GM10847 (cell line): Measurements from ENCODE around the gene CCDC85B.
A peak's percentile ranks its signal among the peaks of the same experiment; 100 is the strongest.

Source experiments
- POLR2A ChIP-seq: IDR thresholded peaks from 2 replicates; pipeline ENCODE4 v1.6.1; 2011; ENCODE audit not compliant: insufficient read length; ENCODE audit errors: extremely low read depth

Gene CCDC85B

DNA sequence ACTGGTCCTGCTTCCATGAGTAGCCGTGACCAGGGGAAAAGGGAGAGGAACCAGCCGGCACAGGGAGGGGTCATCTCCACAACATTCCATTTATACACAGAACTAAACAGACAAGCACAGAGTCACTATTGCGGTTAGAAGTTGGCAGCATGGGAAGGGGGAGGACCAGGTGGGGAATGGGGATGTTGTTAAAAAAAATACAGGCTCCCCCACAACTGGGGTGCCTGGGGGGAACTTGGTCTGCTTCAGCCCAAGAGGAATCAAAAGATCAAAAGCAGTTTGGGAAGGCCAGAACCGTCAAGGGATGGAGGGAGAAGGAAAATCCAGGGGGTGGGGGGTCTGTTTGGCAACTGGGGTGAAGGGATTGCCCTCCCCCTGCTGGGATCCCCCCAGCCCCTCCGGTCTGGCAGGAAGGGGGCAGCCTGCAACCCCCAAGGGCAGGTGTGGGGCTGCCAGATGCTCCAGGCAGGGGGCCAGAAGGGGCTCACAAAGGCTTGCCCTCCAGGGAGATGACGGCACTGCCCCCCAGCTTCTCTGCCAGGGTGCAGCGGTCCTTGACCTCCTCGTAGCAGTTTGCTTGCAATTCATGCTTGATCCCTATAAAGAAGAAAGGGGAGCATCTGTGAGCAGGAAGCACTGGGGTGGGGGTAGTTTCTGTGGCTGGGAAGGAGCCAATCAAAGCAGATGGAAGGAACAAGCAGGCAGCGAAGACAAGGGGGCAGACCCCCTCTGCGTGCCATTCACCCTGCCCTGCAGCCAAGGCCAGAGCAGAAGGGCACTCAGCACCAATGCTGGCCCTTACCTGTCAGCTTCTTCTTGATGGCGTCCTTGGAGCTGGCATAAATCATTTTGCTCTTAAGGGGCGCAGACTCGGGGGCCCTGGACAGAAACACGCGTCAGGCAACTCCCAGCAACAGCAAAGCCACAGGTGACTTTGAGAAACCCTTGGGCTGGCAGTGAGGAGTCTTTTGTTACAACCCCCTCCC is 35.3 kb upstream of the CCDC85B start:
- no peak for TF ChIP-seq POLR2A

DNA sequence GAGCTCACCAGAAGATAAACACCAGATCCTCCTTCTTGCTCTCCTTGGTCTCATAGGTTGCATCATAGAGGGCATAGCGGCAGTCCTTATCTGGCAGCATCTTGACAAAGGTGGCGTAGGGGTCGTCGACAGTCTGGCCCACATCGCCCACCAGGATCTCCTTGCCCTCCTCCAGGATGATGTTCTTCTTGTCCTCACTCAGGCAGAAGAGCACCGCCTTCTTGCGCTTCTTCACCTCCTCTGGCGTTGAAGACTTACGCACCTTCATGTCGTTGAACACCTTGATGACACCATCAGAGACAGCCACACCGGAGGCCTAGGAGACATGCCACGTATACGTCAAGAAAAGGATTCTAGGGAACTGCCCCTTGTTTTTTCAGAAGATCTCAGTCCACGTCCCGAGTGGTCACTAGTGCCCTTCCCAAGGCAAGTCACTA is 34.5 kb upstream of the CCDC85B start:
- no peak for TF ChIP-seq POLR2A

DNA sequence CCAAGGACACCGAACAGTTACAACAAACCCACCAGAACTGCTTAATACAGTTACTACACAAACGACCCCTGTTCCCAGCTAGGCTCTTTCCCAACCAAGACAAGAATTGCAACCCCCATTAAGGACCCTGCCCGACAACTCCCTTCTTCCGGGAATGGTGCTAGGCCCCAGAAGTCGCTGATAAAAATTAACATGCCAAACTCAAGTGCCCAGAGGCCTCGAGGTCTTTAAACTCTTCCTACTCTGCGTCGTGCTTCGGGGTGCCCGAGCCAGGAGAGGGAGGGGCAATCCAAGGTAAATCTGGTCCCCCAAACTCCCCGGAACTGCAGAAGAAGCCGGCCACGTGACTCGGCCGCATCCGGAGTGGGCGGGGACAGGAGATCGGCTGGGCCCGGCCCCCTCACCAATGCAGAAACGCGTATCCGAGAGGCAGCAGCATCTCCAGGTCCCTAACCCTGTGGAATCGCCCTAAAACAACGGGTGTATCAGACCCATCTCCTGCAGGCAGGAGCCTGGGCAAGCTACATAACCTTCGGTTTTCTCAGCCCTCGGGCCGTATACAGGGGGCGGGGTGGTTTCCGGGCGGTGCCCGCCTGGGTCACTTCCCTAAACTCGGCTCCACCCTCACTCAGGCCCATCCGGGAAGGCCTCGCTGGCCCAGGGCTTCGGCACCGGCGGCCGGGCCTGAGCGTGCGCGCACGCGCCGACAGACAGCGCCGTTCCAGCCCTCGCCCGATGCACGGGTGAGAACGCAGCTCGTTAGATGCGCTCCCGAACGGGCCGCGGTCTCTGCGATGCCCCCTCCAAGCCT is 33.6 kb upstream of the CCDC85B start:
- peak; percentile 48 for TF ChIP-seq POLR2A

DNA sequence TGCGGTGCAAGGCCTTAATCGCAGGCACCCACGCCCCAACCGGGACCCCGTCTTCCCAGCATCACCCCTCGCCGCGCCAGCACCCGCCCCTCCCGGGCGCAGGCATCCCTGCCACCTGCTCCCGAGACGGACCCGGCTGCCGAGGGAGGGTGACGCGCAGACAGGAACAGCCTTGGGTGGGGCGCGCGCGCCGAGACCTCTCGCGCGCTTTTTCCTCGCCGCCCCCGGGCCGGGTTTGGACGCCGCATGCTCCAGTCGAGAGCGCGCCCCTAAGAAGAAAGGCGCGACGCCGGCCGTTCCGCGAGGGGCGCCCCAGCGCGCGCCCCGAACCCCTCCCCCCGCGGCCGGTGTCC is 33.0 kb upstream of the CCDC85B start:
- TF ChIP-seq POLR2A, result no peak

DNA sequence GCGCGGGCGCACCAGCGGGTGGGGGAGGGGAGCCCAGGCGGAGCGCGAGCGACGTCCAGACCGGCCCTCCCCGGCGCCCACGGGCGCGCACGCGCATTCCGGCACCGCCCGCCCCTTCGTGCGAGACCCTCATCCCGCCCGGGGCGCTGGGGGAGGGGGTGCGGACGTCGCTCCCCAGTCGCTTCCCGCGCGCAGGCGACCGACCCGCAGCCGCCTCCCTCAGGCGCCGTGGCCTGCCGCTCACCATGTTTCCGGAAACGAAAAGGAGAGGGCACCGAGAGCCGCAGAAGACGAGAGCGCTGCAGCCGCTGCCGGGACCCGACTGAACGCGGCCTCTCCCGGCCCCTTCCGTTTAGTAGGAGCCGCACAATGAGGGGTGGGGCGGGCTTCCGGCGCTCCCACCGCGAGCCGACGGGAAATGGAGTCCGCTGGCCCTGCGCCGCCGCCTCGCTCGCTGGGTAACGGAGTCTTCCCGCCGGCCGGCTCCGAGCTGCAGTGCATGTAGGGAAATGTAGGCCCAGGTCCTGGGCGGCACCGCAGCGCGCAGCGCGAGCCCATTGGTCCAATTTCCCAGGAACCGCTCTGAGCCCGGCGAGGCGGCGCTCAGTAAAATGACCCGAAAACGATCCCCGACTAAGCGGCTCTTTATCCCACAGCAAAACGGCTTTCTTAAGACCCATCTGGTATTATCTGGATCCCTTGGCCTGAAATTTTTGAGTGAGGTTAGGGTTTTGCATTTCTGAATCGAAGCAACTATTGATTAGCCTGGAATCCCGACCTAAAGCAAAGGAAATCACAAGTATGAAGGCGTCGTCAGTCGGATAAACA is 32.4 kb upstream of the CCDC85B start, which contains the start of gene CFL1:
CFL1 (minus strand) TSS at position 328 of the 828 bp plus-strand sequence; CDS start at position 247, 81 bp downstream.
- peak; percentile 99 for TF ChIP-seq POLR2A

DNA sequence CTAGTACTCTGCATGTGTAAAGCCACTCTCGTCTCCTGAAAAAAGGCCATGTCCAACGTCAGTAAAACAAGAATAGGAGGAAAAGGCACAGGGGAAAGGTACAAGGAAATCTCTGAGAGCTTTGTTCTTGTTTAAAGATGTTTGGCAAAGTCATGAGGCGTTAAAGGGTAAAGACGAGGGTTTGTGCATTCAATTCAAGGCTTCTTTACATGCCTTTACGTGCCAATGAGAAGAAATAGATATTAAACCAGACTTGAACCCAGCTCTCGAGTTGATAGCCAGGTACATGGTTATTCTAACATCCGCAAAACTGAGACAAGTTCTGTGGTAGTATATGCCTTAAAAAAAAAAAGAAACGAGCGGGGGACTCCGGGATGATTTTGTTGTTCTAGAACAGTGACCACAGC is 31.8 kb upstream of the CCDC85B start:
- TF ChIP-seq POLR2A, result no peak

DNA sequence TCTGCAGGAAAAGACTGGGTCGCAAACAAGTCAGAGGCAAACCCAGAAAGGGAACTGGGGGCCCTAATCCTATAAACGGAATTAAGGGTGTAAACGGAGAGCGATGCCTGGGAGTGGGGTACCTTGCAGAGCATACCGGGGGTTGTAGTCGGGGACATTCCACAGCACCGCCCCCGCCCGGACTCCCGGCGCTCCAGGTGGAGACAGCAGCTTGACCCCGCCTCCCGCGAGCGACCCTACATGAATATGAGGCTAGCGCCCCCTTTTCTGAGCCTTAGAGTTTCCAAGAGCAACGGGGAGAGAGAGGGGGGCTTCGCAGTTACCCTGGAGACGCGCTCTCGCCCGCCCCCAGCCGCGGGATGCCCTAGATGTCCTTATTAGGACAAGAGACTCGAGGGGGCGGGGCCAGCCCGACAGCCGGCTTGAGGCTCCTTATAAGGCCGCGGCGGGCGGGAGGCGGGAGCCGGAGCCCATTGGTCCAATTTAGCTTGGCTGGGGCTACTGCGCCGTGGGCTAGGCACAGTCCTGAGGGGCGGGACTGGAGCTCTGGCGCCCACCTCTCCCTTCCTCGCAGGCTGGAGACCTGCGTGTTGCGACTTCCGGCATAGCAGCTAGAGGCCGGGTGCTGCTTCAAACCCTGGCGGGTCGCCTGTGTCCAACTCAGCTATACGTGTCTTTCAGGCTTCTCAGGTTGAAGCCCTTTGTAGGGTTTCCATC is 31.2 kb upstream of the CCDC85B start:
- peak; percentile 96 for TF ChIP-seq POLR2A

DNA sequence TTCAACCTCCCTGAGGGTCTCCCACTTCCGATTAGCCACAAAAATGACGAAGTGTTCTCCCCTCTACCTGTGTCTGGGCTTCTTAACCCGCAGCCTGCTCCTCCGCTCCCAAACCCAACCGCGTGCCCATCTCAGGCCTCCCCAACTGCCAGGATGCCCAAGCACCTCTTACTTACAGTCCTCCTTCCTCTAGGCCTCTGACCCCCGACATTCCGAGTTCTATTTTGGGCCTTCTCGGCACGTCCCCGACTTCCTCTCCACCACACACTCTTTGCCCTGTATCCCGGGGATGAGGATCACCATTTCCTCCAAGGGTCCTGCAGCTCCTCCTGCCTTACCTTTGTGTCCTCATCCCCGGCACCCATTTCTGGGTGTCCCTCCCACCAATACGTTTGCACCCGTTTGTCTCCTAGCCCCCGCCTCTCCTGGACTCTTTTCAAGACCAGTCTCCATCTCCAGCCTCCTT is 30.6 kb upstream of the CCDC85B start:
- no peak for TF ChIP-seq POLR2A

DNA sequence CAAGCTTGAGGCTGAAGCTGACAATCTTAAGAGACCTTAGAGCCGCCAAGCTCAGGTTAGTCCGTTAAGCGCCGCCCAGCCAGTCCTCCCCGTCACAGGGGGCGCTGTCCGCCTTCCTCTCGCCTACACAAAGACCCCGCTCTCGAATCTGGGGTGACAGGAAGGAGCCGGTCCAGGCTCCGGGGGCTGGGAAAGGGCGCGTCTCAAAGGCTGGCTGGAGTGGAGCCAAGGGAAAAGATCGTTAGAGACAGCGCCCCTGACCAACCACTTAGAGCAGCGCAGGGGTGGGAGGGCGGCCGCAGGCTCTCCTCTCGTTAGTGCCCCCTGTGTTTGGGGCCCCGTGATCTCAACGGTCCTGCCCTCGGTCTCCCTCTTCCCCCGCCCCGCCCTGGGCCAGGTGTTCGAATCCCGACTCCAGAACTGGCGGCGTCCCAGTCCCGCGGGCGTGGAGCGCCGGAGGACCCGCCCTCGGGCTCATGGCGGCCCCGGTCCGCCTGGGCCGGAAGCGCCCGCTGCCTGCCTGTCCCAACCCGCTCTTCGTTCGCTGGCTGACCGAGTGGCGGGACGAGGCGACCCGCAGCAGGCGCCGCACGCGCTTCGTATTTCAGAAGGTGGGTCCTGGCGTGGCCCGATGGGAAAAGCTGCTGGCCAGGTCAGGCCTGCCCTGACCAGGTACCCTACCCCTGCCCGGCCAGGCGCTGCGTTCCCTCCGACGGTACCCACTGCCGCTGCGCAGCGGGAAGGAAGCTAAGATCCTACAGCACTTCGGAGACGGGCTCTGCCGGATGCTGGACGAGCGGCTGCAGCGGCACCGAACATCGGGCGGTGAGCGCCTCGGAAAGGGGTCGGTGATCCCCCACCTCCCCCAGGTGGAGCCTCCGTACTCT is 30.0 kb upstream of the CCDC85B start, which contains the start of gene MUS81:
MUS81 (plus strand) TSS at position 156 of the 887 bp plus-strand sequence; CDS start at position 477, 321 bp downstream.
- peak; percentile 64 for TF ChIP-seq POLR2A

DNA sequence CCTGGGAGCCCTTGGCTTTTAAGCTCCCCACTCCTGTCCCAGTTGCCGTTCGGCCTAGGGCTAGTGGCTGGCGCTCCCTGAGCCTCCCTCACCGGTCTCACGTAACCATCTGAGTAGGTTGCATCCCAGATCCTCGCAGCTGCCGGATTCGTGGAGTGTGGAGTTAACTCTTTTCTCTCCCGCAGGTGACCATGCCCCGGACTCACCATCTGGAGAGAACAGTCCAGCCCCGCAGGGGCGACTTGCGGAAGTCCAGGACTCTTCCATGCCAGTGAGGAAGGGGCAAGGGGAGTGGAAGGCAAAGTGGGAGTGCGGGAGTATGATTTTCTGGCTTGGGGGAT is 29.3 kb upstream of the CCDC85B start:
- no peak for TF ChIP-seq POLR2A

DNA sequence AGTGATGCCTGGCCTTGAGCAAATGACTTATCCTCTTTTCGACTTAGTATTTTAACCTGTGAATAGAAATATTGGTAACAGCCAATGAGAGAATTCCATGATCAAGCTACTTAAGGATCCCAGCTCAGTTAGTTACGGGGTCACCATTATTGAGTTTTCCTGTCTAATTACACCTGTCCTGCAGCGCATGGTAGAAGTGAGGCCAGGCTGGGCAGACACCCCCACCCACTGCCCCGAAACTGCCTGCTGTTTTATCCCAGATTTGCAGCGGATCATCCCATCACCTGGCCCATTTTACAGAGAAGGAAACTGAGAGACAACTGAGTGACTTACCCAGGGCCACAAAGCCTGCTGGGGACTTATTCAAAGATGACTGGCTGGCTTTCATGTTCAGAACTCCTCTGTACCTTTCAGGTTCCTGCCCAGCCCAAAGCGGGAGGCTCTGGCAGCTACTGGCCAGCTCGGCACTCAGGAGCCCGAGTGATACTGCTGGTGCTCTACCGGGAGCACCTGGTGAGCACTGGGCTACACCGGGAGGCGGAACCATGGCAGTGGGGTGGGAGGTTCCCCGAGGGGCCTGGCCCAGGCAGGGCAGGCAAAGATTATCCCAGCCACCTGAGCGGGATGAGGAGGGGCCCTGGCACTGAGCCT is 28.8 kb upstream of the CCDC85B start:
- no peak for TF ChIP-seq POLR2A

DNA sequence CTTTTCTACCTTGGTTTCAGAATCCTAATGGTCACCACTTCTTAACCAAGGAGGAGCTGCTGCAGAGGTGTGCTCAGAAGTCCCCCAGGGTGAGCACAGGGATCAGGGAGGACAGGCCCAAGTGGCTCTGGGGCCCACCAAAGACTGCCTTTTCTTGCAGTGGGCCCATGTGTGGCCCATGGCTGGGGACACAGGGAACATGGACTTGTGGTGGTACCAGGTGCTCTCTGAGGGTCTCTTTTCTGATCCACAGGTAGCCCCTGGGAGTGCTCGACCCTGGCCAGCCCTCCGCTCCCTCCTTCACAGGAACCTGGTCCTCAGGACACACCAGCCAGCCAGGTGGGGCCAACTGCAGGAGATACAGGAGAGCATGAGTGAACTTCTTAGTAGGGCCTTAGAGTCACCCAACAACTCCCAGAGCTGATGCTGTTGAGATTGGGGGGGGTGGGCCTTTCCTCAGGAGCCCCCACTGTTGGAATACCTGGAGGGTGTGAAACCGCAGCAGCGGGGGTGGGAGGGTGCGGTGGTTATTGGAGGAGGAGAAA is 28.2 kb upstream of the CCDC85B start:
- TF ChIP-seq POLR2A, result no peak

DNA sequence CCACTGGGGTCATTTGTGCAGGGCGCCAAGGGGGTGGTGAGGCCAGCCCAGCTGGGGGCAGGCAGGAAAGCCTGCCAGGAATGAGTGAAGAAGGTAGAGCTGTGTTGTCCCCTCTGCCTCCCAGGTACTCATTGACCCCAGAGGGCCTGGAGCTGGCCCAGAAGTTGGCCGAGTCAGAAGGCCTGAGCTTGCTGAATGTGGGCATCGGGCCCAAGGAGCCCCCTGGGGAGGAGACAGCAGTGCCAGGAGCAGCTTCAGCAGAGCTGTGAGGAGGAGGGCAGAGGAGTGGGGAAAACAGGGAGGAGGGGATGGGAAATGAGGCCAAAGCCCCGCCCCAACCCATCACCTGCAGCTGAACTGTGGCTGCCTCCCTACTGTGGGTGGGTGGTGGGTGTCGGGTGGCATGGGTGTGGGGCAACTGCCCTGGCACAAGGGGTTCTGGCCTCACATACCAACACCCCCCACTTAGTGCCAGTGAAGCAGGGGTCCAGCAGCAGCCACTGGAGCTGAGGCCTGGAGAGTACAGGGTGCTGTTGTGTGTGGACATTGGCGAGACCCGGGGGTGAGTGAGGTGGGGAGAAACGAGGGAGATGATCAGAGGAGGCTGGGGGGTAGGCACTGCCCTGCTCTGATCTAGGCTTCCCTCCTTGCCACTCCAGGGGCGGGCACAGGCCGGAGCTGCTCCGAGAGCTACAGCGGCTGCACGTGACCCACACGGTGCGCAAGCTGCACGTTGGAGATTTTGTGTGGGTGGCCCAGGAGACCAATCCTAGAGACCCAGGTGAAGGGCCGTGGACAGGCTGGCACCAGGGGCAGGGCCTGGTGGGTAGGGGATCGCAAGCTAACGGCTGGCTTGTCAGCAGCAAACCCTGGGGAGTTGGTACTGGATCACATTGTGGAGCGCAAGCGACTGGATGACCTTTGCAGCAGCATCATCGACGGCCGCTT is 27.3 kb upstream of the CCDC85B start:
- TF ChIP-seq POLR2A, result no peak
